ENCODE data around the gene EIF4H.
A peak's percentile ranks its signal among the peaks of the same experiment; 100 is the strongest.
"Not testable (repeated sequence)": the region's sequence is repeated elsewhere in the genome, so short reads cannot be mapped to it uniquely, and the experiment has no call there.

The EIF4H gene

DNA sequence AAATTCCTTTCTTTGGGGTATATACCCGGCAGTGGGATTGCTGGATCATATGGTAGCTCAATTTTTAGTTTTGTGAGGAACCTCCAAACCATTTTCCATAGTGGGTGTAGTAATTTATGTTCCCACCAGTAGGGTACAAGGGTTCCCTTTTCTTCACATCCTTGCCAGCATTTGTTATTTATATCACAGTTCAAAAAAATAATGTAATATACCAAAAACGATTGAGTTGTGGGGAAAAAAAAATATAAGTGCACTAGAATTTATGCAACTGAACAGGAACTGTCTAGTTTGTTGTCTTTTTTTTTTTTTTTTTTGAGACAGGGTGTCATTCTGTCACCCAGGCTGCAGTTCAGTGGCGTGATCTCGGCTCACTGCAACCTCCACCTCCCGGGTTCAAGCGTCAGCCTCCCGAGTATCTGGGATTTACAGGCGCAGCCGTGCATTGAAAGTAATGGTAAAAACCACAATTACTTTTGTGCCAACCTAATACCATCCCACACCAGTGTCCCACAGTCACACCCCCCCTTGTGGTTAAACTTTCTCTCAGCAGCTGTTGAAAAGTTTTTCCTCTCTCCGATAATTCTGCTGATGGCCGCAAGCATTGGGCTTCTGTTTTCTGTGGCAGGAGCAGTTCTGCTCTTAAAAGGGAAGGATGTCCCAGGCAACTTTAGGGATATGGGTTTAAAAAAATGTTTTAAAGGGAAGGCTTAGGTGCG is 28.8 kb downstream of the EIF4H start:
- DNase-seq: peak; percentile 36

DNA sequence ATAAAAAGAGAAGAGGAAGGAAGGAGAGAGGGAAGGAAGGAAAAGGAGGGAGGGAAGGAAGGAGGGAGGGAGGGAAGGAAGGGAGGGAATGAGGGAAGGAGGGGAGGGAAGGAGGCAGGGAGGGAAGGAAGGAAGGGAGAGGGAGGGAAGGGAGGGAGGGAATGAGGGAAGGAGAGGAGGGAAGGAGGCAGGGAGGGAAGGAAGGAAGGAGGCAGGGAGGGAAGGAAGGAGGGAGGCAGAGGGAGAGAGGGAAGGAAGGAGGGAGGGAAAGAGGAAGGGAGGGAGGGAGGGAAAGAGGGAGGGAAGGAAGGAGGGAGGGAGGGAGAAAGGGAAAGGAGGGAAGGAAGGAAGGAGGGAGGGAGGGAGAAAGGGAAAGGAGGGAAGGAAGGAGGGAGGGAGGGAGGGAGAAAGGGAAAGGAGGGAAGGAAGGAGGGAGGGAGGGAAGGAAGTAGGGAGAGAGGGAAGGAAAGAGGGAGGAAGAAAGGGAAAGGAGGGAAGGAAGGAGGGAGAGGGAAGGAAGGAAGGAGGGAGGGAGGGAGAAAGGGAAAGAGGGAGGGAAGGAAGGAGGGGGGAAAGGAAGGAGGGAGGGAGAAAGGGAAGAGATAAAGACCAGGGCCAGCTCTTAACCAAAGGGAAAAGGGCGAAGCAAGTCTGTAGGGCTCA is 29.9 kb downstream of the EIF4H start:
- no peak for DNase-seq

DNA sequence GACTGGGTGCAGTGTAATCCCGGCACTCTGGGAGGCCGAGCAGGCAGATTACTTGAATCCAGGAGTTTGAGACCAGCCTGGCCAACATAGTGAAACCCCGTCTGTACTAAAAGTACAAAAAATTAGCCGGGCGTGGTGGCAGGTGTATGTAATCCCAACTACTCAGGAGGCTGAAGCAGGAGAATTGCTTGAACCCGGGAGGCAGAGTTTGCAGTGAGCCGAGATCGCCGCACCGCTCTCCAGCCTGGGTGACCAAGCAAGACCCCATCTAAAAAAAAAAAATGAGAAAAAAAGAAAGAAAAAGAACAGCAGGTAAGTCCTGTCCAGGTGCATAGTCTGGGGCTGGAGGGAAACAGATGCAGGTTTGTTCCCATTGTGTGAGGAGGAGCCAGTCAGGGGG is 31.9 kb downstream of the EIF4H start:
- DNase-seq: not testable (repeated sequence)

DNA sequence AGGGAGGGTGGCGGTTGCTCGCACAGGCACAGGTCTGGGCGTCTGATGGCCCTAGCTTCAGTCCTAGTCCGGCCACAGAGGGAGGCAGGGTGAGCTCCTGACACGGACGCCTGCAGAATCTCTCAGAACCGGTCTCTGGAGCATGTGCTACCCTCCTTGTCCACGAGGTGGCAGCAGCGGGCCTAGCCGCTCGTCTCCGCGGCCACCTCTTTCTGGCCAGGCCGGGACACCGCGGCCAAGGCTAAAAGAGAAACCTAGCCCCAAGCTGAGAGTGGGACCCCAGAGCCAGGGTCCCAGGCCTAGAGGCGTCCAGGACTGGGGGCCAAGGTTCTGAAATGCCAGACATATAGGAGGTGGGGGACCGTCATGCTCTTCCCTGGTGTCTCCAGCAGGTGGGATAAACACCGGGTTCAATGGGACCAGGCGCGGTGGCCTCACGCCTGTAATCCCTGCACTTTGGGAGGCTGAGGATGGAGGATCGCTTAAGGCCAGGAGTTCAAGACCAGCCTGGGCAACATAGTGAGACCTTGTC is 32.5 kb downstream of the EIF4H start:
- peak; percentile 73 for DNase-seq

DNA sequence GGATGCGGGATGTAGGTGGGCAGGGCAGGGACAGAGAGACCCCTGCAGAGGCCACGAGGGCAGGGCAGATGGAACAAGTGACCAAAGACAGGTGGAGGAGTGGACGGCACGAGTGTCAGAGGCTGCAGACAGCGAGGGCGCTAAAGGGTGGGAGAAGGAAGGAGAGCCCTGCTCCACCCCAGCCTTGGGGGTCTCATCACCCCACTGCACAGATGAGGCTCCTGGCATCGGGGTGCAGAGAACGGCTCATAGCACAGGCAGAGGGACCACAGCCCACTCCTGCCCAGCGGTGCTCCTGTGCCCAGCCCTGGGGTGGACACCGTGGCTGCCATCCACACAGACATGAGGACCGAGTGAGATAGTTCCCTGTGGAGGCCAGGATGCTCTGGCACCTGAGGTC is 33.4 kb downstream of the EIF4H start:
- no peak for DNase-seq

DNA sequence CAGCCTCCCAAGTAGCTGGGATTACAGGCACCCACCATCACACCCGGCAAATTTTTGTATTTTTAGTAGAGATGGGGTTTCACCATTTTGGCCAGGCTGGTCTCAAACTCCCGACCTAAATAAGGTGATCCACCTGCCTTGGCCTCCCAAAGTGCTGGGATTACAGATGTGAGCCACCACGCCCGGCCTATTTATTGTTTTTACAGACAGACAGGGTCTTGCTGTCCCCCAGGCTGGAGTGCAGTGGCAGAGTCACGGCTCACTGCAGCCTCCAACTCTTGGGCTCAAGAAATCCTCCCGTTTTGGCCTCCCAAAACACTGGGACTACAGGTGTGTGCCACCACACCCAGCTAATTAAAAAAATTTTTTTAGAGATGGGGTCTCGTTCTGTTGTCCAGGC is 34.1 kb downstream of the EIF4H start:
- DNase-seq: not testable (repeated sequence)

DNA sequence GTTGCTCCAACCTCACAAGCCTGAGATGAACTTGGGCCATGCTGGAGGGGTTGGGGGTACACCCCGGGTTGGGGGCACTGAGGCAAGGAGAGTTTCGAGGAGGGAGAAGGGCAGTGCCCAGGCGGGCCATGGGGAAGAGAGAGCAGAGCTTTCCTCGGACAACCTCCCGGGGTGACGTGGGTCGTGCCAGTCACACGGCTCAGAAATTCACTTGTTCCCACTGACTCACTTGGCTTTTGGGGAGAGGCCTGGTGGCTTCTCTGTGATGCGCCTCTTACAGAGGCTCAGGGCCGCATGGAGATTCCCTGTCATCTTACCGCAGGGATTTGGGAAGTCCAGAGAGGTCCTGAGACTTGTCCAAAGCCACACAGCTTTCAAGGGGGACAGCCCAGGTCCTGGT is 38.5 kb downstream of the EIF4H start:
- DNase-seq: no peak

DNA sequence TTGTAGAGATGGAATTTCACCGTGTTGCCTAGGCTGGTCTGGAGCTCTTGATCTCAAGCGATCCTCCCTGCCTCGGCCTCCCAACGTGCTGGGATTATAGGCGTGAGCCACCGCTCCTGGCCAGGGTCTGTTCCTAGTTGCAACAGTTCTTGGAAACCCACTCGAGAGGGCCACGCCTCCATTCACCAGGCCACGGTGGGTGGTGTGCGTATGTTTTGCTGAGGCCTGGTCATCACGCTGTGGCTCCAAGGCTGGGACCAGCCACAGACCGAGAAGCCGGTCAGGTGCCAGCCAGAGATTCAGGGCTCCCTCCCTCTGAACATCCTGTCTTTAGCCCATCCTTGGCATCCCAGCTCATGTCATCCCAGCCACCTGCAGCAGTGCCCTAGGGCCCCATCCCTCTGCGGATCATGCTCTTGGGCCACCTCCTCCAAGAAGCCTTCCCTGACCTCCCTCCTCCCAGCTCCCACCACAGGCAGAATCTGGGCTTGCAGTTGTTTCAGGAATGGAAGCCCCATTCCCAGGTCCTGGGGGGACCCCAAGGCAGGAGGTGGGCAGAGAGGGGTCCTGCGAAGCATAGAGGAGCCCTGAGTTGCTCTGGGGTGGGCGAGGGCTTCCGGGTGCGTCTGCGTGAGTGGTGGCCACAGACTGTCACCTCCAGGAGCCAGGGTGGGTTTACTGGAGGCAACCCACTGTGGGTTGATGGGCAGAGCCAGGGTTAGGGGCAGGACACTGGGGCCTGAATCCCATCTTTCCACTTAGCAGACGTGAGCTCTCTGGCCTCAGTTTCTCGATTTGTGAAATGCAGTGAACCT is 40.9 kb downstream of the EIF4H start:
- DNase-seq: no peak

DNA sequence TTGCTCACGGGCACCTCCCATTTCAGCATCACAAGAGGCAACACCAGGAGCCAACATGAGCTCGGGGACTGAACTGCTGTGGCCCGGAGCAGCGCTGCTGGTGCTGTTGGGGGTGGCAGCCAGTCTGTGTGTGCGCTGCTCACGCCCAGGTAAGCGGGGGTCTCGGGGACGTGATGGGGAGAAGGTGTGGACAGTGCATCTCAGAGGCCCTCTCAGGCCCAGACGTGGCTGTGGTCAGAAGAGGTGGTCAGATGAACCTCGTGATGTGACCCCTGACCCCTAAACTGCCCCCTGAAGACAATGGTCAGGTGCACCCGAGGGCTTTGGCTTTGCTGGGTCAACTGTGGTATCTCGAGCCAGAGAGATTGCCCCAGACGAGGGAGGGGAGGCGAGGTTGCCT is 41.8 kb downstream of the EIF4H start:
- no peak for DNase-seq

DNA sequence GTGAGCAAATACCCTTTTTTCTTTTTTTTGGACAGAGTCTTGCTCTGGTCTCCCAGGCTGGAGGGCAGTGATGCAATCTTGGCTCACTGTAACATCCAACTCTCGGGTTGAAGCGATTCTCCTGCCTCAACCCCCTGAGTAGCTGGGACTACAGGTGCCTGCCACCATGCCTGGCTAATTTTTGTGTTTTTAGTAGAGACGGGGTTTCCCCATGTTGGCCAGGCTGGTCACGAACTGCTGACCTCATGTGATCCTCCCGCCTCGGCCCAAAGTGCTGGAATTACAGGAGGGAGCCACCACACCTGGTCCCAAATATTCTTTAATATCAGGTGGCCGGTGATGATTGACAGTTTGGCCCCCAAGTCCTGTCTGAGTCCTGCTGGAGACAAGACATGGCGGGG is 42.2 kb downstream of the EIF4H start:
- no peak for DNase-seq

DNA sequence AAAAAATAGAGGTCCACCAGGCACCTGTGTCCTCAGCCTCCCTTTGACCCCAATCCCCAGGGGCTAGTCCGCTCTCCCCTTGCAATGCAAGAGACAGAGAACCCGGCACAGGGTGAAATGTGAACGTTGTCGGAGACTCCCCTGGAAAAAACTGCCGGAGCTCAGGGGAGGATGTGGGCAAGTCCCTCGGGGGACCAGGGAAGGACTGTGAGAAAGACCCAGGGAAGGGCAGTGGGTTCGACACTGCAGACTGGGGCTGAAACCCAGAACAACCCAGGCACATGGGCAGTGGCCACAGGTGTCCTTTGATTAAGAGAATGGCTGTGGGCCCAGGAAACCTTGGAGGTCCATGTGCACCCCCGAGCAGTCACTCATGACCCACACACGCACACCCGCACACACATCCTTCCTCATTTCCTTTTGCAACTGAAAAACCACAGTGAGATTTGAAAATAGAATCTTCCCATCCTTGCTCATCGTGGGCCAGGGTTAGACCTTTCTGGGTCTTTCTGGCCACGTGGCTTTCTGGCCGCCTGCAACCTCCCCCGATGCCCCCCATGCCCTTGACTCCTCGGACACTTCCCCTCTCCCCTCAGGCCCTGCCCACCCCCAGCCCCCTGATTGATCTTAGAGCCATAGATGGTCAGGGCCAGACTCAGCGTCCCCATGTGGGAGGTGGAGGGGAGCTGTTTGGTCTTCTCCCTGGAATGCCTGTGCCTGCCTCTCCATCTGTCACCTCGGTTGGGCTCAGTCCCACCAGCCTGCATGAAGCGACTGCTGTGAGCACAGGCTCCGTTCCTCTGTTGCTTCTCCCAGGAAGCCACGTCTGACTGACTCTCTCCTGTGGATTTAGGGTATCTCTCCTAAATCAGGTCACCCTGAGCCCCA is 43.5 kb downstream of the EIF4H start:
- DNase-seq: peak; percentile 42

DNA sequence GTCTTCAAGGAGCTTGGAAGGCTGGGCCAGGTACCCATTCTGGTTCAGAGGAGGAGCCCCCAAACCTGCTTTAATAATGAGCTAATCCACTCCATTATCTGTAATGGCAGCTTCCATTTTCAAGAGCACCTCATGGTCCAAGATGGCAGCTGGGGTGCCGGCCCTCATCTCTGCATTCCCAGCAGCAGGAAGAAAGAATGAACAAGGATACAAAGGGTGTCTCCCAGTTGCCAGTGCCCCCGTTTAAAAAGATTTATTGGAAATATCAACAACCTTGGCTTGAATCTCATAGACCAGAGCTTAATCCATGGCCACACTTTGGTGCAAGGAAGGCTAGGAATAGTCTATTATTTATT is 44.2 kb downstream of the EIF4H start:
- DNase-seq: no peak

DNA sequence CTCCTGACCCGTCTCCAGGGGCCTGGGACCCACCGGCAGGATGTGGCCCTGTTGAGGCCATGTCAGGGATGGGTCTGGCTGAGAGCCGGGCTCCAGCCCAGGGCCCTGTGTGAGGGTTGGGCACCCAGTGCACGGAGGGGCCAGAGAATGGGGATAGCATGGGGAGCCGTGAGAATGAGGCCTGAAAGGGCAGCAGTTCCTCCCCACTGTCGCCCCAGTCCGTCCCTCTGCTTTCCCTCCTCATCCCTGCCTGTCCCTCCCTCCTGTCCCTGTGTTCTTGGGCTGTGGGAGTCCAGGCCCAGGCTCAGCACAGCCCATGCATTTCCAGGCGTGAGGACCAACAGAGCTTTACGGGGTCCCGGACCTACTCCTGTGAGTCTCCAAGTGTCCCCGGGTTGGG is 45.3 kb downstream of the EIF4H start:
- no peak for DNase-seq

DNA sequence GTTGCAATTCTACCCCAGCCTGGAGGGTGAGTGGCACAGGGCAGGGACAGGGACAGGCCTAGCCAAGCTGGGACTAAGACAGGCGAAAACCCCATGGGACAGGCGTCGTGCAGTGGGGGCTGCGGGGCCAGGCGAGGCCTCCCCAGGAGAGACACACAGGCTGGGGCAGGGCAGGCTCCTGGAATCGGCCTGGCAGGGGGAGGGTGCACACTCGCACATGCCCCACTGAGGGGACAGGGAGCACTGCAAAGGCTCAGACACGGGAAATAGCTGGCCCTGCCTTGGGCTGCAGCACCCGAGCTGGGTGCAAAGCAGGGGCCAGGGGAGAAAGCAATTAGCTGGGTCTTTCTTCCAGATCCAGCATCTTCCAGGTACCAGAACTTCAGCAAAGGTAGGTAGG is 46.1 kb downstream of the EIF4H start:
- DNase-seq: no peak

DNA sequence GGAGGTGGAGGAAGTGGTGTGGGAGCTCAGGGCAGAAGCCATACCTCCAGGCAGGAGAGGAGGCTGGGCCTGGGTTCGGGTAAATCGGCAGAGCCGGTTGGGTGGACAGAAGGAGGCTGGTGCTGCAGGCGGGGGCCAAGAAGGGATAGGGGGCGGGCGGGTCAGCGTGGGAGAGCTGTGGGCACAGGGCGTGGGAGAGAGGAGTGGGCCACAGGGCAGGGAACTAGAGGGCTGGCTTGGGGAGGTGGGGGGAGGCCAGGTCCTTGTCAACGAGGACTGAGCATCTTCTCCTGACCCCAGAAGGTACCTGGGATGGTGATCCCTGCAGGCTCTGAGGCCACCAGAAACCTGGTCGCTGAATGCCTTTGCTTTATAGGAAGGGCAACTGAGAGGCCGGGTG is 47.6 kb downstream of the EIF4H start:
- no peak for DNase-seq

DNA sequence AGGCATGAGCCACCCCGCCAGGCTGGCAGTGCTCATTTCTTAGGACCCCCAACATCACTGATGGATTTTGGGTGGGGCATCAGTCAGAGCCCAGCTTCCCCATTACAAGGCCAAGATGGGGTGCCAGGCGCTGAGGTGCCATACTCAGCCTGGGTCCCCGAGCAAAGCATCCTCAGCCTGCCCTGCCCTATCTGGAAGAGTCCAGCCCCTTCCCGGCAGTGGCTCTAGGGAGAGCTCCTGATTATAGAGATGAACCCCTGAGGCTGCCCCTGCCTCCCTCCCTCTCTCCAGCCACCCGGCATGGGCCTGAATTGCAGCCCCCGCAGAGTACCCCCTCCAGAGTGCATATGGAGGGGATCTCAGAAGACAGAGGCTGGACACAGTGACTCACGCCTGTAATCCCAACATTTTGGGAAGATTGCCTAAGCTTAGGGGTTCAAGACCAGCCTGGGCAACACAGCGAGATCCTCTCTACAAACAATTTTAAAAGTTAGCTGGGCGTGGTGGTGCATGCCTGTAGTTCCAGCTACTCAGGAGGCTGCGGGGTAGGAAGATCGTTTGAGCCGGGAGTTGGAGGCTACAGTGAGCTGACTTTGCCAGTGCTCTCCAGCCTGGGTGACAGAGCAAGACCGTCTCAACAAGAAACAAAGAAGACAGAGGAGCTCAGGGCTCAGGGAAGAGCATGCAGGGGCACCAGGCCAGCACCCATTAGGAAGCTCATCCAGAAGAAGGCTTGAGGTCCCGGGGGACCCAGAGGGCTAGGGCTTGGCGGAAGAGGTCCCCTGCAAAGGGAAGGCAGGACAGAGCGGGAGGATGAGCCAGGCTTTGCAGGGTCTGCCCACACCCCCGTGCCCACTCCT is 48.9 kb downstream of the EIF4H start:
- DNase-seq: no peak

DNA sequence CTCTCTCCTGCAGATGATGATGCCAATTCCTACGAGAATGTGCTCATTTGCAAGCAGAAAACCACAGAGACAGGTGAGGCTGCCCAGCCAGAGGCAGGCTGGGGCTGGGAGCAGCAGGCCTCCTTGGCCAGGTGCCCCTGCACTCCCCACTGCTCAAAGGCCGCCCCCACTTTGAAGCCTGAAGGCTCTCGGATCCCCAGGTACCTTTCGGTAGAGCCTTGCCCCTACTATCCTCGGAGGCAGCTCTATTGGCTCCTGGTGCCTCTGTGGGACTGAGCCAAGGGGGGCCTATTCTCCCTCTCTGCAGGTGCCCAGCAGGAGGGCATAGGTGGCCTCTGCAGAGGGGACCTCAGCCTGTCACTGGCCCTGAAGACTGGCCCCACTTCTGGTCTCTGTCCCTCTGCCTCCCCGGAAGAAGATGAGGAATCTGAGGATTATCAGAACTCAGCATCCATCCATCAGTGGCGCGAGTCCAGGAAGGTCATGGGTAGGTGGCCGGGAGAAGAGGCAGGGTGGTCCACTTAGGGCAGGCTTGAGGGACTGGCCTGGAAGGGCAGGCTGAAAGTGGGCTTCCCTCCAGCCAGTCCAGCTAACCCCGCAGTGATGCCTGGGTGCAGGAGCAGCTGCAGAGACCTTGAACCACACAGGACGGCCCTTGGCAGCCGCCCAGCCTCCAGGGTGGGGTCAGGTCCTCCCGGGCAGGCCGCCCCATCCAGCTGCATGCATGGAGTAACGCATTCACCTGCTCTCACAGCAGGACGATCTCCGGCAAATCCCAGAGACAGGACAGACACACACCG is 49.8 kb downstream of the EIF4H start:
- no peak for DNase-seq

DNA sequence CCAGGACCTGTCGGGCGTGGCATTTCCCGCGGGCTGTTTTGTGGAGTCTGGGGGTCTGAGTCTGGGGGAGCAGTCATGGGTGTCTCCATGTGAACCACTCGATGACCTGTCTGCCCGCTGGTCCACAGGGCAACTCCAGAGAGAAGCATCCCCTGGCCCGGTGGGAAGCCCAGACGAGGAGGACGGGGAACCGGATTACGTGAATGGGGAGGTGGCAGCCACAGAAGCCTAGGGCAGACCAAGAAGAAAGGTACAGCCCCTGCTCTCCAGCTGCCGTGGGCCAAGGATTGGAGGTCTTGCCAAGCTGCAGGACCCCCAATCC is 50.3 kb downstream of the EIF4H start:
- DNase-seq: no peak

DNA sequence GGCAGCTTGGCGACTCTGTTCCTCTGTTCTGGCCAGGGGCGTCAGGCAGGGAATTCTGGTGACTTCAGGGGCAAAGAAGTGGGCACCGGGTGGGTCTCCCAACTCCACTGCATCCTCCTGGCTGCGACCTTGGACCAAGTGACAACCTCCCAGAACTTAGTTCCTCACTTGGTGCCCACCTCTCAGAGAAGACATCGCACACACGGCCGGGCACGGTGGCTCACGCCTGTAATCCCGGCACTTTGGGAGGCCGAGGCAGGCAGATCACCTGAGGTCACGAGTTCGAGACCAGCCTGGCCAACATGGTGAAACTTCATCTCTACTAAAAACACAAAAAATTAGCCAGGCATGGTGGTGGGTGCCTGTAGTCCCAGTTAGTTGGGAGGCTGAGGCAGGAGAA is 50.8 kb downstream of the EIF4H start:
- DNase-seq: not testable (repeated sequence)

DNA sequence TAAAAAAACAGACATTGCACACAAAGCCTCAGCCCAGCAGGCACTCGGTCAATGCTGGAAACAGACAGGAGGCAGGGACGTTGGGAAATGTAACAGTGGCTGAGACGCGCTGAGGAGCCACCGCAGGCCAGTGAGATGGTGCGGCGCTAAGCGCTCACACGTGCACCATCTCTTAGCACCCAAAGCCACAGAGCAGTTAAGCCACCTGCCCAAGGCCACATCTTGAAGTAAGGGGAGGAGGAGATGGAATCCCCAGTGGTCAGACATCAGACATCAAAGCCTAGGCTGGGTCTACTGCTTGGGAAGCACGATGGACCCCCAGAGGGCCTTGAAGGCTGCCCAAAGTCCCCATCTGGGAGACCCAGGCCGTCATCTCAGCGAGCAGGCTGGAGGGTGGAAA is 51.2 kb downstream of the EIF4H start:
- no peak for DNase-seq

DNA sequence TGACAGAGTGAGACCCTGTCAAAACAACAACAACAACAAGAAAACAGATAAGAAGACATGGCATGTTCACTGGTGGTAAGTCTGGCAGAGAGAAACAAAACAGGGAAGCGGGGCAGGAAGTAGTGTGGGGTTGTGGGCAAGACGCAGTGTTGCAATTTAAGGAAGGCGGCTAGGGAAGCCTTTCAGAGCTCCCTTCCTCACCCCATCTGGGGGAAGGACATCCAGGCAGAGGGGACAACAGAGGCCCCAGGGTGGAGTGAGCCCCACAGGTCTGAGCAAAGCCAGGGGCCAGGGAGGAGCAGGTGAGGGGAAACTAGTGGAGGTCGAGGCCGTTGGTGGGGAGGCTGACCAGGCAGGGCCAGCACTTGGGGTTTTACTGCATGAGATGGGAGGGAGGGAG is 52.5 kb downstream of the EIF4H start:
- DNase-seq: peak; percentile 33
